HG02623 (cell line): Measurements from ENCODE around the gene HARS1.
A peak's percentile ranks its signal among the peaks of the same experiment; 100 is the strongest.
"Not testable (repeated sequence)": the region's sequence is repeated elsewhere in the genome, so short reads cannot be mapped to it uniquely, and the experiment has no call there.

Experiments used
- ATAC-seq: cut with Tn5 transposase; IDR thresholded peaks from one replicate; pipeline ENCODE4 v1.9.1; 2021; ENCODE audit warnings: moderate library complexity; ENCODE audit not compliant: unreplicated experiment

The HARS1 gene

GRCh38 chr5:140633501-140633900, 57.7 kb downstream of the HARS1 start:
- no peak for ATAC-seq

- ATAC-seq = no peak
Measured at GRCh38 chr5:140633021-140633471, 58.1 kb downstream of the HARS1 start, which contains the start of gene CD14. TSS of gene CD14 (minus strand) at chr5:140633175. CDS start at chr5:140633071, 104 bp downstream.

GRCh38 chr5:140632366-140633020, 58.7 kb downstream of the HARS1 start:
- ATAC-seq = peak; percentile 52

- ATAC-seq = peak; percentile 32
Measured at GRCh38 chr5:140631831-140632365, 59.3 kb downstream of the HARS1 start.

GRCh38 chr5:140631036-140631417, 60.1 kb downstream of the HARS1 start:
- no peak for ATAC-seq

GRCh38 chr5:140630292-140631035, 60.7 kb downstream of the HARS1 start:
- no peak for ATAC-seq

- ATAC-seq = no peak
Measured at GRCh38 chr5:140628711-140629110, 62.5 kb downstream of the HARS1 start.

- no peak for ATAC-seq
Measured at GRCh38 chr5:140627972-140628371, 63.2 kb downstream of the HARS1 start.

GRCh38 chr5:140624886-140625285, 66.3 kb downstream of the HARS1 start:
- ATAC-seq = not testable (repeated sequence)
